ENCODE results near the gene SLC44A1. TPM values are rescaled to one million over a fixed set of nuclear protein-coding genes. Genes with fewer than 3 reads are reported as not detected.

The SLC44A1 gene
- total RNA-seq, 1 donor from 2014 or later: 69.7 TPM

DNA sequence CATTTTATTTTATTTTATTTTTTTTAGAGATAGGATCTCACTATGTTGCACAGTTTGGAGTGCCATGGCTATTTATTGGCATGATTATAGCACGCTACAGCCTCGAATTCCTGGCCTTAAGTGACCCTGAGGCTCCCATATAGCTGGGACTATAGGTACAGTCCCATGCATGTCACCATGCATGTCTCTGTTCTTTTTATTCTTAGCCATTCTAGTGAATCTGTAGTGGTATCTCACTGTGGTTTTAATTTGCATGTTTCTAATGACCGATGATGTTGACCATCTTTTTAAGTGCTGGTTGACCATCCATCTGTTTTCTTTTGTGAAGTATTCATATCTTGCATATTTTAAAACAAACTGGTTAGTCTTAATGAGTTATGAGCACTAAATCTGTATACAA, 76.1 kb downstream of the SLC44A1 start:
- H3K27me3 Mint-ChIP-seq (ENCODE audit: unreplicated experiment): peaks cover 8% of the 10 kb centered on the region
- DNase-seq (ENCODE audit: low spot score): no peak
- H3K4me3 Mint-ChIP-seq (ENCODE audit: unreplicated experiment): no peak overlapping the region
- TF ChIP-seq, protein P1, sequence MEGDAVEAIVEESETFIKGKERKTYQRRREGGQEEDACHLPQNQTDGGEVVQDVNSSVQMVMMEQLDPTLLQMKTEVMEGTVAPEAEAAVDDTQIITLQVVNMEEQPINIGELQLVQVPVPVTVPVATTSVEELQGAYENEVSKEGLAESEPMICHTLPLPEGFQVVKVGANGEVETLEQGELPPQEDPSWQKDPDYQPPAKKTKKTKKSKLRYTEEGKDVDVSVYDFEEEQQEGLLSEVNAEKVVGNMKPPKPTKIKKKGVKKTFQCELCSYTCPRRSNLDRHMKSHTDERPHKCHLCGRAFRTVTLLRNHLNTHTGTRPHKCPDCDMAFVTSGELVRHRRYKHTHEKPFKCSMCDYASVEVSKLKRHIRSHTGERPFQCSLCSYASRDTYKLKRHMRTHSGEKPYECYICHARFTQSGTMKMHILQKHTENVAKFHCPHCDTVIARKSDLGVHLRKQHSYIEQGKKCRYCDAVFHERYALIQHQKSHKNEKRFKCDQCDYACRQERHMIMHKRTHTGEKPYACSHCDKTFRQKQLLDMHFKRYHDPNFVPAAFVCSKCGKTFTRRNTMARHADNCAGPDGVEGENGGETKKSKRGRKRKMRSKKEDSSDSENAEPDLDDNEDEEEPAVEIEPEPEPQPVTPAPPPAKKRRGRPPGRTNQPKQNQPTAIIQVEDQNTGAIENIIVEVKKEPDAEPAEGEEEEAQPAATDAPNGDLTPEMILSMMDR (IDR thresholded peaks at IDR 0.05; ENCODE audit: unreplicated experiment): no peak
- H3K36me3 Mint-ChIP-seq (ENCODE audit: low read depth, unreplicated experiment): peaks cover 11% of the 10 kb centered on the region
- no peak overlapping the region for H3K27ac Mint-ChIP-seq (ENCODE audit: unreplicated experiment)
- H3K9me3 Mint-ChIP-seq (ENCODE audit: unreplicated experiment): no peaks in the 10 kb centered on the region
- H3K4me1 Mint-ChIP-seq (ENCODE audit: unreplicated experiment): no peaks in the 10 kb centered on the region

DNA sequence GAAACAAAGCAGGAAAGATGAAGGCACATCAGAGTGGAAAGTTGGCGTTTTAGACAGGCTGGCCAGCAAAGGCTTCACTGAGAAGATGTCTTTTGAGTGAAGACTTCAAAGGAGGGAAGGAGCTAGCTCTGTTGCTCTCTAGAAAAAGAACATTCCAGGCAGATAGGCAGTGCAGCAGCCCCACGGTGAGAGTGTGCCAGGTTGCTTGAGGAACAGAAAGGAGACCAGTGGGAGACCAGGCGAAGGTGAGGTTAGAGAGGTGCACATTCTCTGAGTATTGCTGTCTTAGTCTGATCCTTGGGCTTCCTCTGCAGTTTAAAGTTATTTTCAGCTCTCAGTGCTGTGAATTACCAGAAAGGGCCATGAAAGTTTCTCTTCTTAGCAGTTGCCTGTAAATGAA, 83.8 kb downstream of the SLC44A1 start:
- Mint-ChIP-seq H3K27me3 (ENCODE audit: unreplicated experiment) (peaks cover 5% of the 10 kb centered on the region), H3K36me3 (ENCODE audit: low read depth, unreplicated experiment) (peaks cover 7% of the 10 kb centered on the region), H3K9me3 (ENCODE audit: unreplicated experiment) (no peaks in the 10 kb centered on the region), H3K4me3 (ENCODE audit: unreplicated experiment) (no peak overlapping the region), H3K27ac (ENCODE audit: unreplicated experiment) (no peak overlapping the region), H3K4me1 (ENCODE audit: unreplicated experiment) (peaks cover 7% of the 10 kb centered on the region)
- no peak for DNase-seq (ENCODE audit: low spot score)
- TF ChIP-seq, protein P1 (IDR thresholded peaks at IDR 0.05; ENCODE audit: unreplicated experiment): no peak

DNA sequence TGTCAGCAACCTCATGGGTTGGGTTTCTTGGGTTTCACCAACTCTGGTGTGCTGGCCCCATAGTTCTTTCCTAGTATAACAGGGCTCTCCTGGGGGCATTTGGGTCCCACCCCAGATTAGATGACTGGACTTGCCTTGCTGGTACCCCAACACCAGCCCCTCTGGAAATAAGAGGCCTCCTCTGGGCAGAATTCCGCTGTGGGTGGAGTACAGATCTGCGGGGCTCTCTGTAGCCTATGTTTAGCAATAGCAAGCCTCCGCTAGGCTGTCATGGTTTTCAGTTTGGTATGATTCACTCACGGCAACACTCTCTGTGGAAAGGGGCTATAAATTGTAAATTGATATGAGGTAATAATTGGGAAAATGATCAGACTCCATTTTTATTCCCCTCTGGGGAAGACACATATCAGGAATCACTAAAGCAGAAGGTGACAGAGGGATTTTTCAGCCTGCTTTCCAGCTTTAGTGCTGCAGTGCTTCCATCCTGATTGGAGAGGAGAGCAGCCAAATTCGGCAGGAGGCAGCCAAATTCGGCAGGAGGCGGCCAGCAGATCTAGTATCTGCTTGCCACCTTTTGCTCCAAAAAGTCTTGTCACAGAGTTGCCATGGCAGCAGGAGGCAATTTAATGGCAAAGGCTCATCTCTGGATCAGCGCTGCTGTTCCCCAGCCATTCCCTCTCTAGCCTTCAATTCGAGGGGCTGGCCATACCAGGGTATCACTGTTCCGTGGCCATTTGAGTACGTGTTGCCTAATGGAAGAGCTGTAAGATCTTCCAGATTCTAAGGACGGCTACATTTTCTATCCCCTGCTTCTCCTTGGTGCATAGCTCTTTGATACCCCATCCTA, 84.6 kb downstream of the SLC44A1 start:
- TF ChIP-seq, protein P1 (IDR thresholded peaks at IDR 0.05; ENCODE audit: unreplicated experiment): no peak
- Mint-ChIP-seq H3K27me3 (ENCODE audit: unreplicated experiment) (peaks cover 5% of the 10 kb centered on the region), H3K36me3 (ENCODE audit: low read depth, unreplicated experiment) (peaks cover 7% of the 10 kb centered on the region), H3K9me3 (ENCODE audit: unreplicated experiment) (no peaks in the 10 kb centered on the region), H3K4me3 (ENCODE audit: unreplicated experiment) (no peak overlapping the region), H3K27ac (ENCODE audit: unreplicated experiment) (no peak overlapping the region), H3K4me1 (ENCODE audit: unreplicated experiment) (peaks cover 7% of the 10 kb centered on the region)
- no peak for DNase-seq (ENCODE audit: low spot score)

DNA sequence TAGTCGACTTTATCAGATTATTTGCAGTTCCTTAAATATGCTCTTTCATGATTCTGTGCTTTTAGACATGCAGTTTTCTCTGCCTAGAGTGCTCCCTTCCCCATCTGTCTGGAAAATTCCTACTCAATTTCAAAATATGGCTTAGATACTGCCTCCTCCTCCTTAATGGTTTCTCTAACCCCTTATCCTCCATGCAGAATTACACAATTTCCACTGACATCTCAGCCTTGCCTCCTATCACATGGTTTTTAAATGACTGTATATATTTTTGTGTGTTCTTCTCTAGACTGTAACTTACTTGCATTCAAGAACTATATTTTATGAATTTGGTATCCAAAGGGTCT, 85.2 kb downstream of the SLC44A1 start:
- no peaks in the 10 kb centered on the region for H3K9me3 Mint-ChIP-seq (ENCODE audit: unreplicated experiment)
- H3K36me3 Mint-ChIP-seq (ENCODE audit: low read depth, unreplicated experiment): peaks cover 4% of the 10 kb centered on the region
- no peak overlapping the region for H3K27ac Mint-ChIP-seq (ENCODE audit: unreplicated experiment)
- DNase-seq (ENCODE audit: low spot score): no peak
- H3K4me1 Mint-ChIP-seq (ENCODE audit: unreplicated experiment): peaks cover 7% of the 10 kb centered on the region
- TF ChIP-seq, protein P1 (IDR thresholded peaks at IDR 0.05; ENCODE audit: unreplicated experiment): no peak
- H3K4me3 Mint-ChIP-seq (ENCODE audit: unreplicated experiment): no peak overlapping the region
- H3K27me3 Mint-ChIP-seq (ENCODE audit: unreplicated experiment): peaks cover 5% of the 10 kb centered on the region

DNA sequence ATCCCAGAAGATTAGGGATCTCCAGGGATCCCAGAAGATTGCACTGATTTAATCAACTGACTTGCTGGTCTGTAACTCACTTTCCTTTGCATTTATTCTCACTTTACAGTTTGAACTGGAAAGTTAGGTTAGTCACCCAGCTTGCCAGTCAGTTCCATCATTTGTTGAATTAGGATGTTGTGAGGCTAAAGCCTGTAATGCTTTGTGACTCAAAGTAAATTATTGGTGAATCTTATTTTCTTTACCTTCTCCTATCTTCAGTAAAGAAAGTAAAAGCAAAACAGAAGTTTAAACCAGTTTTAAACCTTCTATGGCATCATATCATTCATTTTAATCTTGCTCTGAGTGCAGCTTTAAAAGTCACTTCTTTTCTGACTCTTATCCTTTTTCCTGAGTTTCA, 85.8 kb downstream of the SLC44A1 start:
- Mint-ChIP-seq H3K4me3 (ENCODE audit: unreplicated experiment) (no peak overlapping the region), H3K36me3 (ENCODE audit: low read depth, unreplicated experiment) (no peaks in the 10 kb centered on the region), H3K27me3 (ENCODE audit: unreplicated experiment) (peaks cover 5% of the 10 kb centered on the region), H3K27ac (ENCODE audit: unreplicated experiment) (peak overlapping the region; percentile 14), H3K9me3 (ENCODE audit: unreplicated experiment) (no peaks in the 10 kb centered on the region), H3K4me1 (ENCODE audit: unreplicated experiment) (peaks cover 7% of the 10 kb centered on the region)
- DNase-seq (ENCODE audit: low spot score): no peak
- TF ChIP-seq, protein P1 (IDR thresholded peaks at IDR 0.05; ENCODE audit: unreplicated experiment): no peak

All from endothelial cell (in vitro differentiated cells).